HepG2 (cell line): Measurements from ENCODE around the gene MAP1LC3A. TPM values are rescaled to one million over a fixed set of nuclear protein-coding genes. Genes with fewer than 3 reads are reported as not detected.
A peak's percentile ranks its signal among the peaks of the same experiment; 100 is the strongest.

Source experiments
- CAMTA2 ChIP-seq: sonication (generic); formaldehyde crosslinking; IDR thresholded peaks from 2 replicates; pipeline ENCODE4 v1.4.0; 2020; ENCODE audit warnings: mild to moderate bottlenecking, missing genetic modification reagents, borderline replicate concordance
- CEBPG ChIP-seq: IDR thresholded peaks from 2 replicates; pipeline ENCODE4 v1.6.1; 2016
- EP300 ChIP-seq, 3 experiments: sonication (generic) in 1 of 3; formaldehyde crosslinking in 1 of 3; IDR thresholded peaks; 2 replicates each; pipeline versions ENCODE4 v1.5.1 to v1.6.1; 2011 to 2020; ENCODE audit warnings: low read depth in 2 of 3, low read length in 2 of 3, borderline replicate concordance in 1 of 3, improper control_type of control experiment in 1 of 3, mild to moderate bottlenecking in 1 of 3, missing genetic modification reagents in 1 of 3, moderate library complexity in 1 of 3
- ETV6 ChIP-seq: sonication (generic); formaldehyde crosslinking; conservative IDR thresholded peaks from 2 replicates; pipeline ENCODE4 v1.4.0; 2020; ENCODE audit warnings: missing genetic modification reagents
- KLF6 ChIP-seq: IDR thresholded peaks from 2 replicates; pipeline ENCODE4 v1.8.0; 2016; ENCODE audit warnings: missing biosample characterization, missing genetic modification reagents
- KMT2A ChIP-seq: sonication (generic); formaldehyde crosslinking; IDR thresholded peaks from 2 replicates; pipeline ENCODE4 v1.4.0; 2020; ENCODE audit warnings: missing genetic modification reagents
- LBX2 ChIP-seq: sonication (generic); formaldehyde crosslinking; IDR thresholded peaks from 2 replicates; pipeline ENCODE4 v1.5.0; 2020; ENCODE audit warnings: missing genetic modification reagents, mild to moderate bottlenecking, borderline replicate concordance
- MIXL1 ChIP-seq: IDR thresholded peaks from 2 replicates; pipeline ENCODE4 v1.6.1; 2016
- POGK ChIP-seq: sonication (generic); formaldehyde crosslinking; conservative IDR thresholded peaks from 2 replicates; pipeline ENCODE4 v1.8.0; 2022; ENCODE audit warnings: mild to moderate bottlenecking, moderate library complexity, missing genetic modification reagents
- PPARG ChIP-seq: conservative IDR thresholded peaks from 2 replicates; pipeline ENCODE4 v1.6.1; 2016; ENCODE audit warnings: missing biosample characterization, missing genetic modification reagents
- PRDM15 ChIP-seq: sonication (generic); formaldehyde crosslinking; IDR thresholded peaks from 2 replicates; pipeline ENCODE4 v1.4.0; 2020; ENCODE audit warnings: missing genetic modification reagents
- SAP130 ChIP-seq: IDR thresholded peaks from 2 replicates; pipeline ENCODE4 v1.6.1; 2016; ENCODE audit warnings: low read depth
- TEF ChIP-seq: sonication (generic); formaldehyde crosslinking; IDR thresholded peaks from 2 replicates; pipeline ENCODE4 v1.5.0; 2020; ENCODE audit warnings: missing genetic modification reagents
- ZBTB44 ChIP-seq: sonication (generic); formaldehyde crosslinking; IDR thresholded peaks from 2 replicates; pipeline ENCODE4 v1.4.0; 2020; ENCODE audit warnings: missing genetic modification reagents
- ZFP41 ChIP-seq: sonication (generic); formaldehyde crosslinking; IDR thresholded peaks from 2 replicates; pipeline ENCODE4 v1.4.0; 2020; ENCODE audit warnings: mild to moderate bottlenecking, missing genetic modification reagents, borderline replicate concordance
- ZFP91 ChIP-seq: sonication (generic); formaldehyde crosslinking; IDR thresholded peaks from 2 replicates; pipeline ENCODE4 v1.9.0; 2022; ENCODE audit warnings: missing genetic modification reagents, mild to moderate bottlenecking, borderline replicate concordance
- ZNF607 ChIP-seq: sonication (generic); formaldehyde crosslinking; IDR thresholded peaks from 2 replicates; pipeline ENCODE4 v1.5.1; 2020; ENCODE audit warnings: missing genetic modification reagents, mild to moderate bottlenecking, borderline replicate concordance
- ZNF614 ChIP-seq: IDR thresholded peaks from 2 replicates; pipeline ENCODE4 v1.6.1; 2018; ENCODE audit warnings: missing biosample characterization, missing genetic modification reagents, inconsistent platforms, borderline replicate concordance
- polyA plus RNA-seq, 8 experiments: library from polyadenylated mRNA; depleted of rRNA in 3 of 8; stranded (reverse) in 7 of 8; unstranded in 1 of 8; fragments of >200 nt; fragmentation: Illumina TruSeq in 4 of 8; extraction: Trizol in 4 of 8; gene quantifications; 2 replicates each; pipeline versions ENCODE4 v1.2.1 to v1.2.3, GENCODE V29; 2011 to 2016; ENCODE audit warnings: low read depth in 4 of 8, missing spikeins in 1 of 8, mixed read lengths in 1 of 8; ENCODE audit not compliant: insufficient read depth in 1 of 8
- total RNA-seq, 5 experiments: library from RNA; depleted of rRNA; stranded (reverse); fragments of >200 nt; fragmentation: Illumina TruSeq; extraction: Trizol; gene quantifications; 2 replicates each; pipeline ENCODE4 v1.2.3, GENCODE V29; 2016; ENCODE audit warnings: low read depth in 1 of 5

Gene MAP1LC3A
- total and polyA plus RNA-seq, 2 of the 13 experiments (the other 11 are each of a cell fraction or from before 2014, with no cell fraction given) = not detected

GRCh38 chr20:34604980-34605788, 46.7 kb downstream of the MAP1LC3A start (continued):
- TF ChIP-seq ZFP41 (CRISPR knock-in tag) (no peak), SAP130 (CRISPR knock-in tag) (no peak), PPARG (CRISPR knock-in tag) (peak; percentile 62; the same call in 1 of the 2 replicates), KLF6 (CRISPR knock-in tag) (no peak), TEF (CRISPR knock-in tag) (no peak), ZNF607 (peak; percentile 25; the same call in 1 of the 2 replicates), ZFP91 (CRISPR knock-in tag) (no peak), PRDM15 (CRISPR knock-in tag) (0 out of 2 replicates have a peak, but pooled peaks have one; percentile 19), ZNF614 (0 out of 2 replicates have a peak, but pooled peaks have one; percentile 35), ZBTB44 (CRISPR knock-in tag) (no peak), CEBPG (CRISPR knock-in tag) (no peak), KMT2A (no peak), ETV6 (CRISPR knock-in tag) (no peak), LBX2 (CRISPR knock-in tag) (no peak), POGK (CRISPR knock-in tag) (no peak), MIXL1 (CRISPR knock-in tag) (peak; percentile 39; the same call in 1 of the 2 replicates), EP300 (IDR thresholded peaks at IDR 0.05; ENCODE audit: low read depth in 2 of 2, low read length in 2 of 2) (0 out of 4 replicates have a peak, but pooled peaks of 1 of the 2 experiments have one; percentile 5), EP300 (CRISPR knock-in tag; IDR thresholded peaks at IDR 0.05; ENCODE audit: borderline replicate concordance) (no peak), CAMTA2 (CRISPR knock-in tag) (no peak)
